CD4-positive, alpha-beta T cell (primary cell): Measurements from ENCODE around the gene TMEM269. TPM values are rescaled to one million over a fixed set of nuclear protein-coding genes. Genes with fewer than 3 reads are reported as not detected.

Experiments
- ATAC-seq: fragments of 200-7000 bp; cut with Tn5 transposase; one replicate; pipeline ENCODE4 v1.10.0; 2022; ENCODE audit warnings: mild to moderate bottlenecking; ENCODE audit not compliant: poor library complexity
- CTCF ChIA-PET: fragments of 350-600 bp; sonication (Branson Sonifier 250); formaldehyde crosslinking; loops from one replicate; lab custom pipeline; 2021; ENCODE audit warnings: antibody characterized with exemption, inconsistent platforms; lab: Charles Lee
- POLR2A ChIA-PET: fragments of 350-600 bp; sonication (Branson Sonifier 250); formaldehyde crosslinking; loops from one replicate; lab custom pipeline; 2021; ENCODE audit warnings: antibody characterized with exemption, inconsistent platforms; lab: Charles Lee
- DNase-seq, 14 experiments: peaks; one replicate each; pipeline ENCODE4 v3.0.0-alpha.2; 2013 to 2020; ENCODE audit warnings: mixed read lengths in 2 of 14
- H3K27ac ChIP-seq, 2 donors: one replicate each; pipeline versions ENCODE4 v1.5.1 to v1.7.0; 2013; ENCODE audit warnings: low read length in 2 of 2, low read depth in 1 of 2, mild to moderate bottlenecking in 1 of 2
- H3K27me3 ChIP-seq, 2 experiments: 1 replicate in 1 of 2; 2 replicates in 1 of 2; pipeline versions ENCODE4 v1.6.1 to v1.7.0; 2013; ENCODE audit warnings: low read length in 2 of 2, control low read depth in 1 of 2, mild to moderate bottlenecking in 1 of 2, moderate library complexity in 1 of 2; ENCODE audit not compliant: insufficient read depth in 2 of 2, control insufficient read depth in 1 of 2
- H3K36me3 ChIP-seq: one replicate; pipeline ENCODE4 v1.6.1; 2013; ENCODE audit warnings: low read length, control low read depth; ENCODE audit not compliant: insufficient read depth
- H3K4me1 ChIP-seq: one replicate; pipeline ENCODE4 v1.6.1; 2013; ENCODE audit warnings: low read length, control low read depth; ENCODE audit not compliant: insufficient read depth
- H3K4me3 ChIP-seq: one replicate; pipeline ENCODE4 v1.5.1; 2013; ENCODE audit warnings: mild to moderate bottlenecking, low read length, moderate library complexity
- H3K9me3 ChIP-seq, 2 experiments: 1 replicate in 1 of 2; 2 replicates in 1 of 2; pipeline versions ENCODE4 v1.6.1 to v1.7.0; 2013; ENCODE audit warnings: low read length in 2 of 2, mild to moderate bottlenecking in 2 of 2, control low read depth in 1 of 2, moderate library complexity in 1 of 2; ENCODE audit not compliant: control insufficient read depth in 1 of 2, insufficient read depth in 1 of 2
- H3K27ac Mint-ChIP-seq: one replicate; pipeline ENCODE4 v1.8.0; 2020; ENCODE audit warnings: mixed read lengths
- H3K27me3 Mint-ChIP-seq: one replicate; pipeline ENCODE4 v1.8.0; 2021; ENCODE audit warnings: mixed read lengths
- H3K36me3 Mint-ChIP-seq: one replicate; pipeline ENCODE4 v1.8.0; 2021; ENCODE audit warnings: low read depth, mixed read lengths
- H3K4me1 Mint-ChIP-seq: one replicate; pipeline ENCODE4 v1.8.0; 2021; ENCODE audit warnings: low read depth, mixed read lengths
- H3K4me3 Mint-ChIP-seq: one replicate; pipeline ENCODE4 v1.8.0; 2020; ENCODE audit warnings: mild to moderate bottlenecking, mixed read lengths
- H3K9me3 Mint-ChIP-seq: one replicate; pipeline ENCODE4 v1.8.0; 2020; ENCODE audit warnings: mixed read lengths
- CTCF ChIP-seq: fragments of 200-600 bp; IDR thresholded peaks from one replicate; pipeline ENCODE4 v1.8.0; 2022; ENCODE audit warnings: antibody characterized with exemption, mild to moderate bottlenecking
- intact Hi-C, 2 experiments: fragments of 100-400 bp; cut with DNase I in 1 of 2; cut with micrococcal nuclease in 1 of 2; formaldehyde crosslinking; loops; one replicate each; pipeline versions ENCODE4 v1.15.1 to v1.9.0; 2023 to 2025; cut with DNase I, micrococcal nuclease
- total RNA-seq, 174 experiments: library from RNA in 2 of 174; stranded (reverse) in 2 of 174; gene quantifications; one replicate each; pipeline ENCODE4 v1.2.3 and lab custom pipeline; 2021 to 2026

Gene TMEM269
- total RNA-seq, 2 experiments from 2014 or later: 0.60 to 1.1 TPM

DNA sequence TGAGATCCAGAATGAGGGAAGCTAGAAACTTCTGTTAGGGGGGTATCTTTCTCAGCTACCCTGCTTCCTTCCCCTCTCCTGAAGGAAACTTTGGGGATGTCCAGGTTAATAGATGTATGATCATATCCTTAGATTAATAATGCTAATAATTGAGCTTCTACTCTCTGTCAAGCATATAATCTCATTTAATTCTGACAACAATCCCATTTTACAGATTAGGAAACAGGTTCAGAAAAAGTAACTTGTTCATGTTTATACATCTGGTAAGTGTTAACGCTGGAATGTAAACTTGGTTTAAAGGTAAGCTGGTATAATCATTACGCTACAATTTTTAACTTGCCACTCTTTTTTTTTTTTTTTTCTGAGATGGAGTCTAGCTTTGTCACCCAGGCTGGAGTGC is 1.7 kb upstream of the TMEM269 start:
- Mint-ChIP-seq H3K36me3 (peaks cover 42% of the 10 kb centered on the region), H3K27me3 (no peaks in the 10 kb centered on the region), H3K4me1 (peaks cover 21% of the 10 kb centered on the region), H3K27ac (no peak overlapping the region), H3K4me3 (peak overlapping the region; percentile 30), H3K9me3 (no peaks in the 10 kb centered on the region)
- peaks cover 16% of the 10 kb centered on the region for H3K4me1 ChIP-seq
- CTCF ChIA-PET: interaction anchor here (1.4 kb wide), 1 partner anchor 130 kb away, joined by 5 read pairs; no protein-coding TSS in a partner anchor
- H3K27ac ChIP-seq: no peak overlapping the region
- TF ChIP-seq CTCF: no peak
- DNase-seq (no peak), ATAC-seq (no peak)
- POLR2A ChIA-PET: interaction anchor here (1.0 kb wide), 1 partner anchor 16 kb away, joined by 4 read pairs; the partner anchor contains the start of genes C1orf50 and P3H1
- H3K36me3 ChIP-seq: peaks cover 27% of the 10 kb centered on the region
- intact Hi-C loops: loop anchor here in 1 of 2 experiments (5.0 kb wide), 1 partner anchor 1569 kb away; no protein-coding TSS in a partner anchor
- no peaks in the 10 kb centered on the region for H3K9me3 ChIP-seq
- H3K4me3 ChIP-seq: no peak overlapping the region
- no peaks in the 10 kb centered on the region for H3K27me3 ChIP-seq

GRCh38 chr1:42784547-42784945 is 245 bp upstream of the TMEM269 start:
- H3K36me3 ChIP-seq: peaks cover 18% of the 10 kb centered on the region
- intact Hi-C loops: loop anchor here in 1 of 2 experiments (5.0 kb wide), 1 partner anchor 1568 kb away; no protein-coding TSS in a partner anchor
- no peaks in the 10 kb centered on the region for H3K27me3 ChIP-seq
- ATAC-seq (no peak), DNase-seq (no peak)
- Mint-ChIP-seq H3K27ac (peak overlapping the region; percentile 37), H3K9me3 (no peaks in the 10 kb centered on the region), H3K4me3 (peak overlapping the region; percentile 45), H3K27me3 (no peaks in the 10 kb centered on the region), H3K36me3 (peaks cover 29% of the 10 kb centered on the region), H3K4me1 (peaks cover 21% of the 10 kb centered on the region)
- peak overlapping the region; percentile 61 for H3K4me3 ChIP-seq
- H3K27ac ChIP-seq: no peak overlapping the region
- ChIA-PET CTCF (interaction anchor here (0.9 to 1.5 kb wide), 3 partner anchors 24 to 139 kb away, joined by 3 read pairs; no protein-coding TSS in a partner anchor), POLR2A (interaction anchor here (0.9 to 2.7 kb wide), 3 partner anchors 17 to 102 kb away, joined by 3 to 28 read pairs (median 4); partner anchors contain the start of genes C1orf50, P3H1 and YBX1)
- no peak for TF ChIP-seq CTCF
- peaks cover 16% of the 10 kb centered on the region for H3K4me1 ChIP-seq
- H3K9me3 ChIP-seq: no peaks in the 10 kb centered on the region

- no peak for TF ChIP-seq CTCF
- no peak for ATAC-seq
- Histone ChIP-seq H3K4me3 (no peak overlapping the region), H3K9me3 (no peaks in the 10 kb centered on the region), H3K27ac (no peak overlapping the region), H3K36me3 (peaks cover 3% of the 10 kb centered on the region), H3K27me3 (no peaks in the 10 kb centered on the region), H3K4me1 (peaks cover 16% of the 10 kb centered on the region)
- Mint-ChIP-seq H3K27me3 (no peaks in the 10 kb centered on the region), H3K4me3 (peak overlapping the region; percentile 89), H3K36me3 (peaks cover 13% of the 10 kb centered on the region), H3K9me3 (no peaks in the 10 kb centered on the region), H3K4me1 (peaks cover 21% of the 10 kb centered on the region), H3K27ac (peak overlapping the region; percentile 49)
- CTCF ChIA-PET: interaction anchor here (1.5 kb wide), 1 partner anchor 22 kb away, joined by 3 read pairs; no protein-coding TSS in a partner anchor
- intact Hi-C loops: no loop called here
- POLR2A ChIA-PET: interaction anchor here (2.7 kb wide), 1 partner anchor 19 kb away, joined by 28 read pairs; the partner anchor contains the start of genes C1orf50 and P3H1
- no peak for DNase-seq
Observed at GRCh38 chr1:42786097-42786496, 1.3 kb downstream of the TMEM269 start.
